Diencephalon (tissue), 1 donor: ENCODE measurements around the gene GABRR3. TPM values are rescaled to one million over a fixed set of nuclear protein-coding genes. Genes with fewer than 3 reads are reported as not detected.

ENCODE experiments used
- total RNA-seq: library from RNA; depleted of rRNA; stranded (reverse); fragments of >200 nt; gene quantifications from one replicate; pipeline ENCODE4 v1.2.3, GENCODE V29; 2014

Gene GABRR3
- not detected for total RNA-seq

GRCh38 chr3:98035208-98035607 lies at the start of gene GABRR3:
Gene GABRR3 (minus strand): TSS chr3:98035315. CDS start chr3:98034987, 328 bp downstream.

DNA sequence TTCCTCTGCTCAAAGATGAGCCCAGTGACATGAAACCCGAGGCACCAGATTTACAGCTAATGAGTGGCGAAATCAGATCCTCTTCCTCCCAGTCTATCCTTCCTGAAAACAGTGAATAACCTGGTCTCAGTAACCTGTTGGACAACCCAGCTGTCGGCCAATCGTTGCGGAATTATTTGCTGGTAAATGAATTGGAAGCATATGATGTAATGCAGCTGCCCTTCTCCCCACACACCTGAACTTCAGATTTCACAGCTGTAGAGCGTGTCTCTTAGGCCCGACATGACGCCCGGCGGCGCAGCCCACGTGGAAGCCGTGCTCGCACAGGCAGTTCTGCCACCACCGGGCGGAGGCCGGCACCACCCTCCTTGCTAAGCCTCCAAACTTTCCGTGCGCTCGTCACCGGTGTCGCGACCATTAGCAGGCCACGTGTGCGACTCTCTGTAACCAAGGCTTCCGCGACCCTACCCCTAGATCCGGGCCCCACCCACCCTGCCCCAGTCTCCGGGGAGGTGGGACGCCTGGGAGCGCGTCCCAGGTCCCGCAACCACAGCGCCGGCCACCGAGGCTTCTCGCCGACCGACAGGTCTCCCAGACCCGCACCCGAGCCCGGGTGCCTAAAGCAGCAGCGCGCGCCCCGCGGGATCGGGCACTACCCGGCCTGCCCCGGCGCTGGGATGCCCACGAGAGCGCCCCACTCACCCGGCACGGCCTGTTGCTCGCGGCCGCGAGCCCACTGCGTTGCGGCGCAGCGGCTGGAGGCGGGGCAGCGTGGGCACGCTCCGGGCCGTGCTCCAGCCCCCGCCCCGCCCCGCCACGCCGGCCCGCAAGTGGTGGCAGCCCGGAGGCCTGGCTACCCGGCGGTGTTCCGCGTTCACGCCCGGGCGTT lies 63.2 kb downstream of the GABRR3 start, which contains the start of gene RIOX2:
TSS of gene RIOX2 (minus strand) at position 753 of the 889 bp plus-strand sequence. CDS start 4,838 bp downstream, outside the sequence.

Other genes with a start within 250 kb of the GABRR3 start
- 9.2 TPM for gene CRYBG3, start 213.3 kb downstream of the GABRR3 start, total RNA-seq
- gene RIOX2, start 62.9 kb downstream of the GABRR3 start, total RNA-seq, result 27.7 TPM
- not detected for gene OR5AC2, start 51.9 kb upstream of the GABRR3 start, total RNA-seq
- gene OR5H1, start 95.4 kb upstream of the GABRR3 start, total RNA-seq, result not detected
- not detected for gene OR5H14, start 112.2 kb upstream of the GABRR3 start, total RNA-seq
- not detected for gene OR5H15, start 131.4 kb upstream of the GABRR3 start, total RNA-seq
- not detected for gene OR5H6, start 228.9 kb upstream of the GABRR3 start, total RNA-seq
- not detected for gene OR5H2, start 247.2 kb upstream of the GABRR3 start, total RNA-seq